ENCODE data around the gene CCNQ. TPM values are rescaled to one million over a fixed set of nuclear protein-coding genes. Genes with fewer than 3 reads are reported as not detected.

Gene CCNQ
- total and polyA plus RNA-seq, 2 donors (not counting 3 experiments of a cell fraction or from before 2014, with no cell fraction given) = 21.3 to 37.0 TPM

DNA sequence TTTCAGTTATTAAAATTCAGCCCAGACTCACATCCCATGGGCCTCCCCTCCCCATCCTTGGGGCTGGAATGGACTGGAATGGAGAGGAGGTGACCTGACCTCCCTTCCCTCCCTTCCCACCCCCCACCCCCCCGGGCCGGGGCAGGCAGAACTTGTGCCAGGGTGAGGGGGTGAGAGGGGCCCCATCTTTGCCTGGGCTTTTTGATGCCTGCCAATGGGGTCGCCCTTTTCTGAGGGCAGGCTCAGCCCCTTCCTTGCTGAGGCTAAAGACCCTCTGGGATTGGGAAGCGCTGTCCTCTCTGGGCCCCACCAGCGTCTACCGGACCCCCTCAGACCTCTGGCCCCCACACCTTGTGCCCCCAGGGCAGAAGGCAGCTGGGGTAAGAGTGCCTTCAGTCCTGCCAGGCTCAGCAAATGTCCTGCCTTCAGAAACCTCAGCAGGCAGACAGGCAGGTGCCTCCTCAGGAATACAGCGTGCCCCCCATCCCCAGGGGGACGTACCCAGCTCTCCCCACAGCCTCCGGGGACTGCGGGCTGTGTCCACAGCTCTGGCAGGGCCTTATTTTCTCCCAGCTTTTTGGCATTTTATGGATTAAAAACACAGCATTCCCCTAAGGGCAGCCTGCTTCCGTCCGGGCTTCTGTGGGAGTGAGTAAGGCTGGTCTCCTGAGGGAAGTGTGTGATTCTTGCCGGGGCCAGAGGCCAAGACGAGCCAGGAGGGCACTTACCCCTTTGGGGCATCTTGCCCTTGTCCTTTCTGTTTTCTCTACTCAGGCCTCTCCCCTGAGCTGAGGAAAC lies 12.6 kb upstream of the CCNQ start:
- Histone ChIP-seq H3K9ac (replicated peaks; ENCODE audit: extremely low read depth, insufficient read depth, low read length) (no peak overlapping the region), H3K4me3 (replicated peaks in 1 of 3; ENCODE audit: insufficient read depth in 1 of 3, low read depth in 1 of 3, low read length in 3 of 3) (no peak overlapping the region), H3K4me2 (ENCODE audit: insufficient read depth, low read length) (no peak overlapping the region), H3K27me3 (ENCODE audit: control insufficient read depth in 2 of 2, insufficient read depth in 2 of 2, low read length in 2 of 2) (peaks cover 4 to 8% of the 10 kb centered on the region in 2 experiments), H3K9me3 (replicated peaks; ENCODE audit: control insufficient read depth, insufficient read depth, low read length) (no peaks in the 10 kb centered on the region), H2AFZ (ENCODE audit: low read depth, low read length) (no peak overlapping the region), H3K27ac (ENCODE audit: insufficient read depth, low read depth, low read length) (no peak overlapping the region), H3K79me2 (ENCODE audit: control insufficient read depth, insufficient read depth, low read length) (no peaks in the 10 kb centered on the region), H3K36me3 (ENCODE audit: control insufficient read depth in 2 of 2, extremely low read depth in 1 of 2, insufficient read depth in 2 of 2, low read length in 2 of 2) (no peaks in the 10 kb centered on the region), H4K20me1 (replicated peaks; ENCODE audit: control insufficient read depth, extremely low read depth, insufficient read depth, low read length) (no peaks in the 10 kb centered on the region), H3K4me1 (ENCODE audit: control insufficient read depth, extremely low read depth, insufficient read depth, low read length) (no peaks in the 10 kb centered on the region), H3K9me1 (replicated peaks; ENCODE audit: control insufficient read depth, extremely low read depth, insufficient read depth, low read length) (no peaks in the 10 kb centered on the region)
- TF ChIP-seq, protein P1, sequence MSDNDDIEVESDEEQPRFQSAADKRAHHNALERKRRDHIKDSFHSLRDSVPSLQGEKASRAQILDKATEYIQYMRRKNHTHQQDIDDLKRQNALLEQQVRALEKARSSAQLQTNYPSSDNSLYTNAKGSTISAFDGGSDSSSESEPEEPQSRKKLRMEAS (IDR thresholded peaks at IDR 0.05; ENCODE audit: insufficient read depth, insufficient read length) = no peak
- TF ChIP-seq JUN (IDR thresholded peaks at IDR 0.05; ENCODE audit: borderline replicate concordance, insufficient read depth, insufficient read length, low read depth) (no peak), FOS (IDR thresholded peaks at IDR 0.05; ENCODE audit: borderline replicate concordance, insufficient read depth, low read length) (no peak), MYC (IDR thresholded peaks at IDR 0.05; ENCODE audit: low read depth, low read length) (no peak), POLR2A (IDR thresholded peaks at IDR 0.05; ENCODE audit: low read depth, low read length) (no peak), POLR2AphosphoS5 (IDR thresholded peaks at IDR 0.05; ENCODE audit: insufficient read depth, low read depth, low read length) (no peak), EZH2 (IDR thresholded peaks at IDR 0.05; ENCODE audit: borderline replicate concordance, low read depth, low read length, severe bottlenecking) (no peak), GATA2 (IDR thresholded peaks at IDR 0.05; ENCODE audit: insufficient read depth, insufficient read length, low read depth, low read length) (no peak)
- TF ChIP-seq, protein P2, sequence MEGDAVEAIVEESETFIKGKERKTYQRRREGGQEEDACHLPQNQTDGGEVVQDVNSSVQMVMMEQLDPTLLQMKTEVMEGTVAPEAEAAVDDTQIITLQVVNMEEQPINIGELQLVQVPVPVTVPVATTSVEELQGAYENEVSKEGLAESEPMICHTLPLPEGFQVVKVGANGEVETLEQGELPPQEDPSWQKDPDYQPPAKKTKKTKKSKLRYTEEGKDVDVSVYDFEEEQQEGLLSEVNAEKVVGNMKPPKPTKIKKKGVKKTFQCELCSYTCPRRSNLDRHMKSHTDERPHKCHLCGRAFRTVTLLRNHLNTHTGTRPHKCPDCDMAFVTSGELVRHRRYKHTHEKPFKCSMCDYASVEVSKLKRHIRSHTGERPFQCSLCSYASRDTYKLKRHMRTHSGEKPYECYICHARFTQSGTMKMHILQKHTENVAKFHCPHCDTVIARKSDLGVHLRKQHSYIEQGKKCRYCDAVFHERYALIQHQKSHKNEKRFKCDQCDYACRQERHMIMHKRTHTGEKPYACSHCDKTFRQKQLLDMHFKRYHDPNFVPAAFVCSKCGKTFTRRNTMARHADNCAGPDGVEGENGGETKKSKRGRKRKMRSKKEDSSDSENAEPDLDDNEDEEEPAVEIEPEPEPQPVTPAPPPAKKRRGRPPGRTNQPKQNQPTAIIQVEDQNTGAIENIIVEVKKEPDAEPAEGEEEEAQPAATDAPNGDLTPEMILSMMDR (IDR thresholded peaks at IDR 0.05; ENCODE audit: extremely low read depth in 1 of 2, insufficient read depth in 1 of 2, low read depth in 1 of 2, low read length in 2 of 2) = no peak
- FAIRE-seq (no peak), DNase-seq (ENCODE audit: low read depth, low spot score) (no peak)
- ChIA-PET CTCF (interaction anchor here (0.7 to 3.1 kb wide), 4 partner anchors 28 to 97 kb away, joined by 4 to 51 read pairs (median 14); no protein-coding TSS in a partner anchor), POLR2A (no interaction called here)
- no TSS peak for BruUV-seq (replicated peaks)
- dilution Hi-C loops (cut with MboI; ENCODE audit: extremely low pct_ligation_motif_present, low sequenced_read_pairs) = no loop called here
- intact Hi-C loops (cut with micrococcal nuclease) = loop anchor here (2.0 kb wide), 1 partner anchor 97 kb away; no protein-coding TSS in a partner anchor
